Mucosa of gallbladder (tissue), 1 donor: Measurements from ENCODE around the gene AP2A2. TPM values are rescaled to one million over a fixed set of nuclear protein-coding genes. Genes with fewer than 3 reads are reported as not detected.
A peak's percentile ranks its signal among the peaks of the same experiment; 100 is the strongest.

Experiments used
- DNase-seq: peaks from one replicate; pipeline ENCODE4 v3.0.0-alpha.2; 2020; ENCODE audit warnings: low spot score
- total RNA-seq: library from RNA; stranded (reverse); gene quantifications from one replicate; pipeline ENCODE4 v1.2.1, GENCODE V29; 2021
- donor health status: DM: no; HTN: no; CAD: no.

Gene AP2A2
- total RNA-seq, 1 donor from 2014 or later: 91.8 TPM

DNA sequence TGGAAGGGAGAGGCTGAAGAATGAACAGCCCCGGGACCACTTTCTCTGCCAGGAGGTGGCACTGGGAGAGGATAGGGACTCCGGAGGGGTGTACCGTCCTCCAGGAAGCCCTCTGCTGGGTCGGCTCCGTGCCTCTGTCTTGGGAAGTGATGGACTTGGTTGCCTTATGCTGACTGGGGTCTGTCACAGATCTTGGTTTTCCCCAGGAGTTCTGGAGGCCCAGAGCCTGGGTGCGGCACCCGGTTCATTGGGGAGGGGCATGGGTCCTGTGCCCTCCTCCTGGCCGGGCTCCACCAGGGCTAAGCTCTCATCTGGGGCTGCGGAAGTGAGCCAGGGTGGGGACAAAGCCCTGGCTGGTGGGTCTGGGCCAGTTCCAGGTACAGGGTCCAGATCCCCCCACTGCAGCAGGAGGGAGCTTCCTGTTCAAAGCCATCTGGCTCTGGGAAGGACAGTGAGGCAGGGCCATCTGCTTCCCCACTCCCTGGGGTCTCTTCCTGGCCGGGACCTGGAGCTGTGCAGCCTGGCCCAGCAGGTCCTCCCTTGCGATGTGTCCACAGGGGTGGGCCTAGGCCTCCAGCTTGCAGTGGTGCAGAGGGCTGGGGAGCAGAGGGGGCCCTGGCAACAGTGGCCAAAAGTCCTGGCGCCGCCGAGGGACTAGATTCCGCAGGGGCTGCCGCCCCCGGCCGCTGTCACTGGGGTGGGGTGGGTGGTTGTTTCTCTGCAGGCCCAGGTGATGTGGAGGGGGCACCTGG lies 1.1 kb upstream of the AP2A2 start:
- DNase-seq: no peak

DNA sequence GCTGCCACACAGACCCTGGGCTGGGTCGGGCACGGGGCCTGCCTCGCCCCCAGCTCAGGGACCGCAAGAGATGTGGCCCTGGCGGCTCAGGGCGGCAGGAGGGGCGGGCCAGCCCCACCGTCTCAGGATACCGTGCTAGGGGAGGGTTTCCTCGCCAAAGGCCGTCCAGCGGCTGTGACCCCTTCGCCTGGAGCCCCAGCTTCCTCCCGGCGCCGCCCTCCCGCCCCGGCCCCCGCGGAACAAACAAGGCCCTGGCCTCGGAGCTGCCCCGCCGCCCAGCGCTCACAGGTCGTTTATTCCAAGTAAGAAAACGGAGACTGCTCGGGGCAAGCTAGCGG lies 543 bp upstream of the AP2A2 start:
- no peak for DNase-seq

DNA sequence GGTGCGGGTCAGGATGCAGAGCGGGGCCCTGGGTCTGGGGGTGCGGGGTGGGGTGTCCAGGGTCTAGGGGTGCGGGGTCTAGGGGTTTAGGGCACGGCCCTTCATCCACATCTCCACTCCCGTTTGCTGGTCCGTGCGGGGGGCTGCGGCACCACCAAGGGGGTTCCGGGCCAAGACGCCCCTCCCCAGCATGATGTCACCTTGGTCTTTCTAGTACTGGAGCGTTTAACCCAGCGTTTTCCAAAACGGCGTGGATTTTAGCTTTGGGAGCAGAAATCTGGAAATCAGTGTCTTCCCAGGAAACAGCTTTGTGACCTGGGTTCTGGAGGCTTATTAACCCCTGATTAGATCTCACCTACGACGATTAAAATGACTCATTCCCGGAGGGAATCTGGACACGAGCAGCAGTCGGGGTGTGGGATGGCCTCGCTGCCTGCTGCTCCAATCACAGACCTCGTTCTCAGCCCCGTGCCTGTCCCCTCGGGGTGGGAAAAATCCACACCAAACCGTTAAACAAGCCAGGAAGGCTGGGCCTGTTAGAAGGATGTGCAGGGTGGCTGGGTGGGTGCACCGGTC lies 759 bp downstream of the AP2A2 start:
- no peak for DNase-seq

- no peak for DNase-seq
These were observed 2.2 kb downstream of the AP2A2 start for GRCh38 chr11:927871-928270.

- DNase-seq: no peak
These were observed 3.1 kb downstream of the AP2A2 start for GRCh38 chr11:928786-929185.

- no peak for DNase-seq
These were observed 3.7 kb downstream of the AP2A2 start for GRCh38 chr11:929405-929804.

DNA sequence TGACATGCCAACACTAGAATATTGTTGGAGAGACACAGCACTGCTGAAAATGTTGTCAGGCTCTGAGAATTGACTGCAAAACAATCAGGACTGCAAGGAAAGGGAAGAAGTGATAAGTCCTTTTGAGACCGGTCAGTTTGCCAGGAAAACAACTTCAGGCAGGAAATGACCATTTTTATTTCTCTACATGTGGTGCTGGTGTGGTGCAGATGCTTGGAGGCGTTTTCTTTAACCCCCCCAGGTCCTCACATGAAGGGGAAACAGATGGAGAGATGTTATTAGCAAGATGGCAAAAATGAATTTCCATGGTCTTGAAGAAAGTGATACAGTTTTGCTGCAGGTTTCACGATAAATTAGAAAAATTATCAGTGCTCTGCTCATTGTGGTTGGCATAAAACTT lies 5.7 kb downstream of the AP2A2 start:
- no peak for DNase-seq

DNA sequence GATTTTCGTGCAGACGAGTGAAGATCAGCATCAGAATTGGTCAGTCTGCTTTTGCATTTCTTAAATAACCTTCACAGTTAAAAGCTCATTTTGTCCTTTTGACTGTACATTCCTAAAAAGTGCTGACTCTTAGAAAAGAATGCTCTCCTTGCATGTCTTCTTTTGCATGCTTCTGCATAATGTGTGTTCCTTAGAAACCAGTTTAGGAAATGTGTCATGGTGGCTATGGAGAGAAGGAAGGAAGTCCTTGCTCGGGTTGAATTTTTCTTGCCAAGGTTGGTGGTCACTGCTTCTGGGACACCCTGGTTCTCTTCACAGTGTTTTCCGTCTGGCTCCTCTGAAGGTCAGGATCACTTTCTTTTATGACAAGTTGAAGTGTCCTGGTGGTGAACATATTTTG lies 6.8 kb downstream of the AP2A2 start:
- no peak for DNase-seq

- DNase-seq: no peak
These were observed 7.6 kb downstream of the AP2A2 start for GRCh38 chr11:933142-933851.

DNA sequence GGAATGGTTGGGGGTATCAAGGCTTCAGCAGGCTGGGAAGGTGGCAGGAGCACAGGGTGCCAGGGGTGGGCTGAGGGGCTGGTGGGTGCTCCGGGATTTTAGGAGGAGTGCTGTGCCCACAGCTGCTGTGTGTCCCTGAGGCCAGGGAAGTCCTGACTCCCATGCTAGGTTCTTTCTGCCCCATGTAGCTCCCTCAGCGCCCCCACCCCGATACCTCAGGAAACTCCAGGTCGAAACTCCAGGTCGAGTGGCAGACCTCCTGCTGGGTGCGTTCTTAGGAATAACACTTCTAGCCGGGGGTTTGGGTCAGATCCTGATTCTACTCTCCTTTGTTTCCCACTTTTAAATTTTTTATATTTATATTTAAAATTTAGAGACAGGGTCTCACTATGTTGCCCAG lies 8.3 kb downstream of the AP2A2 start:
- no peak for DNase-seq

DNA sequence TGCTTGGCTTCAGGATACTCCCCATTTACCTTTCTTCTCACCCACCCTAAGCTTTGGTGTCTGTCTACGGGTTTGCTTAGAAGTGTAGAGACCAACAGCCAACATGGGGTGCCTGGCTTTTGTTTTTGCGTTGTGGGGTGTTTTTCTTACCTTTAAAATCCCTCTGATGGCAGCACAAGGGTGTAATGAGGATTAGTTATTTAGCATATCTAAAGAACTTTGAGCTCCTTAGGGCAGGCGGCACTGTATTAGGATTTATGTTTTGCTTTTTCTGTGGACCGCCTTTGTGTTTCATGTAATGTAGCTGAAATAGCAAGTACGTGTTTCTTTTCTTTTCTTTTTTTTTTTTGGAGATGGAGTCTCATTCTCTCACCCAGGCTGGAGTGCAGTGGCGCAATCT lies 8.9 kb downstream of the AP2A2 start:
- DNase-seq: no peak

- no peak for DNase-seq
These were observed 10.5 kb downstream of the AP2A2 start for GRCh38 chr11:936199-936598.

DNA sequence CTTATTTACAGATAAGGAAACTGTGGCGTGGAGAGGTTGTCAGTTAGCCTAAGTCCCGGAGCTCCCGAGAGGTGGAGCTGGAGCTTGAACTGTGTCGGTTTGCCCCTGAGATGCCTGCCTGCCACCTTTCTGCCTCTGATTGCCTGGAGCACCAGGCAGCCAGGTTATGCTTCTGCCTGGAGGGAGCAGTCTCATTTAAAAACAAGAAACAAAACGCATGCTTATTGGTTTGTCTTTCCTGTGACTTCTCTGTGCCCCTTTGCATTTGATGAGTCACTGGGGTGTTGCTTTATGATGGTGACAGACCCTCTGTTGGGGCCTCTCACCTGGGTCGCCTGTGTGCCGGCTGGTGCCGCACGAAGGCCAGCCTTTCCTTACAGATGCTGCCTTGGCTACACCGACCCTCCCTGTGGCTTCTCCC lies 12.2 kb downstream of the AP2A2 start:
- no peak for DNase-seq

GRCh38 chr11:940496-941135 lies 14.9 kb downstream of the AP2A2 start:
- no peak for DNase-seq

- no peak for DNase-seq
These were observed 17.2 kb downstream of the AP2A2 start for GRCh38 chr11:942823-943222.

DNA sequence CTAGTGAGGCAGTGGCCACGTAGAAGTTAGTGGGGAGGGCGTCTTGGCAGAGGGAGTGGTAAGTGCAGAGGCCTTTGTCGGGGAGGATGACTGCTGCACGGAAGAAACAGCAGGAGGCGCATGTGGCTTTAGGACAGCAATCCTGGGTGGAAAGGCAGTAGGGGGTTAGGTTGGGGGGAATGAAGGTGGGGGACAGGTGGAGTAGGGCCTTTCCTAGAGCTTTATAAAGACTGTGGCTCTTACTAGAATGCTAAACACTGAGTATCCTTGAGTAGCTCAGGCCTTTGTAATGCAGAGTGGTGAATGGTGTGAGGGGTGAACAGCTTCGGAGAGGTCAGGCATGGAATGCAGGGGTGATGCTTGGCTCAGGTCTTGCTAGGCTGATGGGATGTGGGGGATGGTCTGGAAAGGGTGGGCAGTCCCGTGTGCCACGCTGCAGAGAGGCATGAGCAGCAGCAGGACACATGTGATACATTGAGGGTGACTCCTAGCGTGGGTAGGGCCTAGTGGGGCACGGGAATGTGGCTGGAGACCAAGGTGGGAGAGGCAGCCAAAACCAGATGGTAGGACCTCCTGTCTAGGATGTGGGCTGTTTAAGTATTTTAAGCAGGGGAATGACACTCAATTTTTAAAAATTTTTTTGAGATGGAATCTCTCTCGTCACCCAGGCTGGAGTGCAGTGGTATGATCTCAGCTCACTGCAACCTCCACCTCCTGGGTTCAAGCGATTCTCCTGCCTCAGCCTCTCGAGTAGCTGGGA lies 19.2 kb downstream of the AP2A2 start:
- DNase-seq: no peak

- DNase-seq: no peak
These were observed 20.3 kb downstream of the AP2A2 start for GRCh38 chr11:945986-946385.

DNA sequence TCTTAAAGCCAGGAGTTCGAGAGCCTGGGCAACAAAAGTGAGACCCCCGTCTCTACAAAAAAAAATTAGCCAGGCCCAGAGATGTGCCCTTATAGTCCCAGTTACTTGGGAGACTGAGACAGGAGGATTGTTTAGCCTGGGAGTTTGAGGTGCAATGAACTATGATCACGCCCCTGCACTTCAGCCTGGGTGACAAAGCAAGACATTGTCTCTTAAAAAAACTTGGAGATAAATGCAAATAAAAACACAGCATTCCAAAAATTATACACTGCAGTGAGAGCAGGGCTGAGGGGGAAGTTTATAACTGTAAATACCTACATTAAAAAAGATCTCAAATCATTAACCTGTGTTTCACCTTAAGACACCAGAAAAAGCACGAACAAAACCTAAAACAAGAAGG lies 22.1 kb downstream of the AP2A2 start:
- no peak for DNase-seq

DNA sequence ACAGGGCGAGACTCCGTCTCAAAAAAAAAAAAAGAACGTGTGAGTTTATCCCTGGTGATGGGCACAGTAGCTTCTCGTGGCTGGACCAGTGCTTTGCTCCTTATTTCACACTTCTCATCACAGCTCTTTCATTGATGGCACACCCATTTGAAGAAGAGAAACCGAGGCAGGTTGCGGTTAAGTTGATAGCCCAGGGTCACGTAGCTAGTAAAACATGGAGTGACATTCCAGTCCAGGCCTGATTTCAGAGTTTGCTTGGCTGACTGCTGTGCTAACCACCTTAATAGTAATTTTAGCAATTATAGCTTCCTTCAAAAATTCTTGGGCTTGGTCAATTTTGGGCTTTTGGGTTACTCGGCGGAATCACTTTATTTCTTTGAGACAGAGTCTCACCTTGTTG lies 25.8 kb downstream of the AP2A2 start:
- no peak for DNase-seq

DNA sequence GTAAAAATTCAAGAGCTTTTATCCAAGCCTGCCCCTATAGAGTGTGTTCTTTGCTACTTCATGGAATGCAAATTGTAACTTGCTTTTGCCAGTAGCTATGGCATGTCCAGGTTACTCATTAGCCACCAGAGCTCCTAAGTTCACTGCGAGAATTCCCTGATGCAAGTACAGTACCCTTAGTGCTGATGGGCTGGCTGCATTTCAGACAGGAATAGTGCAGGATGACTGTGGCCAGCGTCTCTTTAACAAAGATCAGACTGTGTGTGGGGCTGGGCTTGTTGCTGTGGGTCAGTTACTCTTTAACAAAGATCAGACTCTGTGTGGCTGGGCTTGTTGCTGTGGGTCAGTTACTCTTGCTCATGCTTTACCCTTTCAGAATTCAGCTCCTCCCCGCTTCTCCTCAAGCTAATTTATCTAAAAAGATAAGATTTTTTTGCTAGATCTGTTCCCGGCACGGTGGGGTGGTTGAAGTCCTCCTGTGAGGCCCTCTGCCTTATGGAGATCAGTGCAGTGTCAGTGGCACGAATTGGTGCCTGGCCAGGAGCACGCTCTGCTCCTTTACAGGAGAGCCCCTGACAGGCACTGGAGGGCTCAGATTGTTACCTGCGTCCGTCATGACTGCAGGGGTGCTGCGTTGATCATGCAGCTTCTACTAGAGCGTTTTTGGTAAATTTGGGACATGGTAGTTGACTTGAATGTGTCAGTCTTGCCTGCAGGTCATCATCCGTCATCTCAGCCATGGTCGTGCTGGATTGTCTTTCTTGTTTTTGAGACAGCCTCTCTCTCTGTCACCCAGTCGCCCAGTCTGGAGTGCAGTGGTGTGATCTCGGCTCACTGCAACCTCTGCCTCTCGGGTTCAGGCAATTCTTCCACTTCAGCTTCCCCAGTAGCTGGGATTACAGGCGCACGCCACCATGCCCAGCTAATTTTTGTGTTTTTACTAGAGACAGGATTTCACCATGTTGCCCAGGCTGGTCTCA lies 27.0 kb downstream of the AP2A2 start:
- peak; percentile 90 for DNase-seq

GRCh38 chr11:953512-953911 lies 27.8 kb downstream of the AP2A2 start:
- no peak for DNase-seq
